H1 (cell line): ENCODE data around the gene DCPS. TPM values are rescaled to one million over a fixed set of nuclear protein-coding genes. Genes with fewer than 3 reads are reported as not detected.

Source experiments
- ATF3 ChIP-seq: IDR thresholded peaks from 2 replicates; pipeline ENCODE4 v1.6.1; 2011; ENCODE audit warnings: low read depth, mild to moderate bottlenecking, low read length; ENCODE audit not compliant: insufficient read depth
- polyA plus RNA-seq, 7 experiments: library from polyadenylated mRNA; depleted of rRNA in 3 of 7; stranded (reverse) in 5 of 7; unstranded in 2 of 7; fragments of >200 nt in 5 of 7; fragments of 200-250 nt in 2 of 7; gene quantifications; 1 replicate in 5 of 7; 2 replicates in 1 of 7; 4 replicates in 1 of 7; pipeline versions ENCODE4 v1.2.1 to v1.2.3, GENCODE V29; 2011 to 2013; ENCODE audit warnings: missing spikeins in 2 of 7, mixed read lengths in 2 of 7
- total RNA-seq: library from RNA; stranded (reverse); fragmentation: NEBNext Ultra II Directional; extraction: Animal tissue kit (Norgen Biotek cat#: 25700); gene quantifications from 2 replicates; pipeline ENCODE4 v1.2.1, GENCODE V29; 2021

DCPS gene
- total and polyA plus RNA-seq, 2 of the 8 experiments (the other 6 are each of a cell fraction or from before 2014, with no cell fraction given), result 24.6 to 55.2 TPM

- TF ChIP-seq ATF3, result no peak
These were observed 37.9 kb downstream of the DCPS start (continued) for GRCh38 chr11:126341760-126342161.
